DOHH2 (cell line): Measurements from ENCODE around the gene MARK1.
"Not testable (repeated sequence)": the region's sequence is repeated elsewhere in the genome, so short reads cannot be mapped to it uniquely, and the experiment has no call there.

Experiments used
- H3F3A ChIP-seq: fragments of 200-600 bp; sonication (generic), shearing (Covaris generic); 2 replicates; pipeline ENCODE4 v1.6.0; 2016; ENCODE audit warnings: antibody characterized with exemption, mild to moderate bottlenecking; ENCODE audit not compliant: control insufficient read depth, insufficient read depth
- H3K27ac ChIP-seq: fragments of 200-600 bp; sonication (generic); 2 replicates; pipeline ENCODE4 v1.5.1; 2014; ENCODE audit warnings: low read depth, mild to moderate bottlenecking, low read length, moderate library complexity
- H3K27me3 ChIP-seq: fragments of 200-600 bp; sonication (generic); 2 replicates; pipeline ENCODE4 v1.6.1; 2014; ENCODE audit warnings: mild to moderate bottlenecking, low read length, mixed read lengths; ENCODE audit not compliant: control insufficient read depth
- H3K36me3 ChIP-seq: fragments of 200-600 bp; sonication (generic); 2 replicates; pipeline ENCODE4 v1.6.1; 2014; ENCODE audit warnings: mild to moderate bottlenecking, low read length, moderate library complexity, mixed read lengths; ENCODE audit not compliant: control insufficient read depth
- H3K4me1 ChIP-seq: fragments of 200-600 bp; sonication (generic); 2 replicates; pipeline ENCODE4 v1.6.1; 2014; ENCODE audit warnings: mild to moderate bottlenecking, low read length, mixed read lengths; ENCODE audit not compliant: control insufficient read depth
- H3K4me2 ChIP-seq: fragments of 200-600 bp; sonication (generic); 2 replicates; pipeline ENCODE4 v1.6.0; 2014; ENCODE audit warnings: mild to moderate bottlenecking, low read length, moderate library complexity
- H3K4me3 ChIP-seq: fragments of 200-600 bp; sonication (generic); 2 replicates; pipeline ENCODE4 v1.5.1; 2014; ENCODE audit warnings: mild to moderate bottlenecking, low read length, mixed read lengths
- H3K79me2 ChIP-seq: fragments of 200-600 bp; sonication (generic); 2 replicates; pipeline ENCODE4 v1.6.1; 2014; ENCODE audit warnings: mild to moderate bottlenecking, low read length, mixed read lengths; ENCODE audit not compliant: control insufficient read depth
- H3K9me2 ChIP-seq: fragments of 200-600 bp; sonication (generic); replicated peaks from 2 replicates; pipeline ENCODE4 v1.6.1; 2014; ENCODE audit warnings: mild to moderate bottlenecking, low read length, mixed read lengths; ENCODE audit not compliant: control insufficient read depth
- H3K9me3 ChIP-seq: fragments of 200-600 bp; sonication (generic); 2 replicates; pipeline ENCODE4 v1.6.1; 2014; ENCODE audit warnings: antibody characterized with exemption, low read length, mixed read lengths; ENCODE audit not compliant: control insufficient read depth, insufficient read depth
- H4K20me1 ChIP-seq: fragments of 200-600 bp; sonication (generic); 2 replicates; pipeline ENCODE4 v1.6.0; 2014; ENCODE audit warnings: low read depth, mild to moderate bottlenecking, antibody characterized with exemption, low read length, moderate library complexity; ENCODE audit not compliant: control insufficient read depth, insufficient read depth
- EZH2phosphoT487 ChIP-seq: fragments of 200-600 bp; sonication (generic); IDR thresholded peaks from 2 replicates; pipeline ENCODE4 v1.6.1; 2017; ENCODE audit warnings: borderline replicate concordance, mild to moderate bottlenecking, antibody characterized with exemption, low read length, moderate library complexity, mixed read lengths
- TF ChIP-seq, protein P1 (sequence below): fragments of 200-600 bp; sonication (generic); IDR thresholded peaks from one replicate; pipeline ENCODE4 v1.5.1; 2014; ENCODE audit warnings: antibody characterized with exemption, mild to moderate bottlenecking, low read depth, low read length; ENCODE audit not compliant: poor library complexity, severe bottlenecking

MARK1 gene

DNA sequence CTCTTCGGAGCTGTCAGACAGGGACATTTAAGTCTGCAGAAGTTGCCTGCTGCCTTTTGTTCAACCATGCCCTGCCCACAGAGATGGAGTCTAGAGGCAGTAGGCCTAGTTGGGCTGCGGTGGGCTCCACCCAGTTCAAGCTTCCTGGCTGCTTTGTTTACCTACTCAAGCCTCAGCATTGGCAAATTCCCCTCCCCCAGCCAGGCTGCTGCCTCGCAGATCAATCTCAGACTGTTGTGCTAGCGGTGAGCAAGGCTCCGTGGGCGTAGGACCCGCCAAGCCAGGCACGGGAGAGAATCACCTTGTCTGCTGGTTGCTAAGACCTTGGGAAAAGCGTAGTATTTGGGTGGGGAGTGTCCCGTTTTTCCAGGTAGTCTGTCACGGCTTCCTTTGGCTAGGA is 83.2 kb downstream of the MARK1 start:
- not testable (repeated sequence) for H3K27ac ChIP-seq, H3K9me3 ChIP-seq, H3K27me3 ChIP-seq, H3K4me1 ChIP-seq, H3K4me3 ChIP-seq, H4K20me1 ChIP-seq, H3K9me2 ChIP-seq, H3K79me2 ChIP-seq, H3K4me2 ChIP-seq, H3F3A ChIP-seq, H3K36me3 ChIP-seq

DNA sequence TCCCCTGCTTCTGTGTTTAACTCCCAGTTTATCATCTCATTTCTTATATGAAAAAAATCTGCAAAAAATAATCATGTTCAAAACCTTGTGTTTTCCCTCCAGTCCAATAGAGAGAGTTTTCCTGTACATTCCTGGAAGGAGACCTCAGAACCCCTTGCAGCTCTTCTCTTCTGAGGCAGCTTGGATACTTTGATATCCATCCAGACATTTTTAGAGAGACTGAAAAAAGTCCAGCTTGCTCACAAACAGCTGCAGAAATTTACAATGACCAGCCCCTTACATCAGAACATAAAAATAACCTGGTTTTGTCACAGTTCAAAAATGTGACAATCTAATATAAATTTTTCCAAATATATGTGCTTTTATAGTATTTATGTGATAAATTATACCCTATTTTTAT is 88.9 kb downstream of the MARK1 start:
- no peaks in the 10 kb centered on the region for H3K4me1 ChIP-seq
- TF ChIP-seq, protein P1, sequence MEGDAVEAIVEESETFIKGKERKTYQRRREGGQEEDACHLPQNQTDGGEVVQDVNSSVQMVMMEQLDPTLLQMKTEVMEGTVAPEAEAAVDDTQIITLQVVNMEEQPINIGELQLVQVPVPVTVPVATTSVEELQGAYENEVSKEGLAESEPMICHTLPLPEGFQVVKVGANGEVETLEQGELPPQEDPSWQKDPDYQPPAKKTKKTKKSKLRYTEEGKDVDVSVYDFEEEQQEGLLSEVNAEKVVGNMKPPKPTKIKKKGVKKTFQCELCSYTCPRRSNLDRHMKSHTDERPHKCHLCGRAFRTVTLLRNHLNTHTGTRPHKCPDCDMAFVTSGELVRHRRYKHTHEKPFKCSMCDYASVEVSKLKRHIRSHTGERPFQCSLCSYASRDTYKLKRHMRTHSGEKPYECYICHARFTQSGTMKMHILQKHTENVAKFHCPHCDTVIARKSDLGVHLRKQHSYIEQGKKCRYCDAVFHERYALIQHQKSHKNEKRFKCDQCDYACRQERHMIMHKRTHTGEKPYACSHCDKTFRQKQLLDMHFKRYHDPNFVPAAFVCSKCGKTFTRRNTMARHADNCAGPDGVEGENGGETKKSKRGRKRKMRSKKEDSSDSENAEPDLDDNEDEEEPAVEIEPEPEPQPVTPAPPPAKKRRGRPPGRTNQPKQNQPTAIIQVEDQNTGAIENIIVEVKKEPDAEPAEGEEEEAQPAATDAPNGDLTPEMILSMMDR = no peak
- TF ChIP-seq EZH2phosphoT487 = no peak
- H3K9me3 ChIP-seq = no peaks in the 10 kb centered on the region
- no peak overlapping the region for H3K4me2 ChIP-seq
- no peaks in the 10 kb centered on the region for H3K9me2 ChIP-seq
- H3K36me3 ChIP-seq = no peaks in the 10 kb centered on the region
- H3K4me3 ChIP-seq = no peak overlapping the region
- H3K27ac ChIP-seq = no peak overlapping the region
- no peaks in the 10 kb centered on the region for H3K79me2 ChIP-seq
- H4K20me1 ChIP-seq = no peaks in the 10 kb centered on the region
- no peaks in the 10 kb centered on the region for H3F3A ChIP-seq
- H3K27me3 ChIP-seq = no peaks in the 10 kb centered on the region

DNA sequence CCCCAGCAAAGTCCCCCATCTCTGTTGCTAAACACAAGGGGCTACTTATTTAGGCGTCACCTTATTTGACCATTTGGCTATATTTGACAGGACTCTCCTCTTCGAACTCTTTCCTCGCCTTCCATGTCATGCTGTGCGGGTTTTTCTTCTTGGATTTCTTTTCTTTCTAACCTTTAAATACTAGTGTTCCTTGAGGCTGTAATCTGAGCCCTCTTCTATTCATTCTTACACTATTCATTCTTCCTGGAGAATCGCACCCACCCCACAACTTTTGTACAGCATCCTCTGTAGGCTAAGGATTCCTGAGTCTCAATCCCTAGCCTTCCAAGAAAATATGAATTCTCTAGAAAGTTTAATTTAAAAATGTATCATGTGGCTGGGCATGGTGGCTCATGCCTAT is 100.5 kb downstream of the MARK1 start:
- no peaks in the 10 kb centered on the region for H3K4me1 ChIP-seq
- TF ChIP-seq EZH2phosphoT487 = no peak
- TF ChIP-seq, protein P1 = no peak
- no peaks in the 10 kb centered on the region for H3K9me2 ChIP-seq
- H4K20me1 ChIP-seq = no peaks in the 10 kb centered on the region
- H3K79me2 ChIP-seq = no peaks in the 10 kb centered on the region
- no peak overlapping the region for H3K27ac ChIP-seq
- no peaks in the 10 kb centered on the region for H3K9me3 ChIP-seq
- H3K4me3 ChIP-seq = no peak overlapping the region
- no peak overlapping the region for H3K4me2 ChIP-seq
- H3K36me3 ChIP-seq = no peaks in the 10 kb centered on the region
- H3F3A ChIP-seq = no peaks in the 10 kb centered on the region
- H3K27me3 ChIP-seq = no peaks in the 10 kb centered on the region

DNA sequence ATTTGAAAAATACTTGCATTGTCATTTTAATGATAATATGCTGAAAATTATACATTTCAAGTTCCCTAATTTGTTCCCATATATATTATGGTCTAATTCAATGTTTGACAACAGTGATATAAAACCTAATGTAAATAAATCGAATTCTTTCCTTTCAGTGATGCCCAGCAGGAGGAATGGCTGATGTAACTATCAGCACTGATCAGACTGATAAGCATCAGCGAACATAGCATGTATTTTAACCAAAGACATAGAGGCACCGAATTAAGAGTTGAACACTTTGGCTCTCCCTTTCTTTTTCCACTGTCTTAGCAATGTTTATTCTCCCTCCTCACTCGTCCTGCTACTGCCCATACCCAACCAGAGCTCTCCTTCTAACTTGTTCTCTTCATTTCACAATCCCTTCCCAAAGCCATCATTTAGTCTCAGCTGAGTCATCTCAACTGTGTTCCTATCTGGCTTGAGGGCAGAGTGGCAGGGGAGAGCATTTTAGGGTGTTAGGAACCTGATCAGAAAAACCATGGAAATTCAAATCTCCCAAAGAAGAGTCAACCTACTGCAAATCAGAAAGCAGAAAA is 103.4 kb downstream of the MARK1 start:
- Histone ChIP-seq H3K9me3 (no peaks in the 10 kb centered on the region), H3K4me2 (no peak overlapping the region)

More for the DNA sequence above, 103.4 kb downstream of the MARK1 start:
- no peak overlapping the region for H3K4me3 ChIP-seq
- no peaks in the 10 kb centered on the region for H3F3A ChIP-seq
- no peaks in the 10 kb centered on the region for H3K27me3 ChIP-seq
- H3K36me3 ChIP-seq = no peaks in the 10 kb centered on the region
- no peaks in the 10 kb centered on the region for H3K9me2 ChIP-seq
- H4K20me1 ChIP-seq = no peaks in the 10 kb centered on the region
- TF ChIP-seq EZH2phosphoT487 = no peak
- TF ChIP-seq, protein P1 = no peak
- H3K4me1 ChIP-seq = no peaks in the 10 kb centered on the region
- H3K27ac ChIP-seq = no peak overlapping the region
- H3K79me2 ChIP-seq = no peaks in the 10 kb centered on the region
